ENCODE measurements around the gene SPTLC3.

Gene SPTLC3

GRCh38 chr20:13211956-13212618, 203.3 kb downstream of the SPTLC3 start:
- DNase-seq (ENCODE audit: low spot score) = no peak
- no peak for TF ChIP-seq CTCF (IDR thresholded peaks at IDR 0.05)
- no peak overlapping the region for H3K27ac ChIP-seq
- H3K4me3 ChIP-seq = no peak overlapping the region

GRCh38 chr20:13212750-13213149, 204.0 kb downstream of the SPTLC3 start:
- Histone ChIP-seq H3K27ac (no peak overlapping the region), H3K4me3 (no peak overlapping the region)
- TF ChIP-seq CTCF (IDR thresholded peaks at IDR 0.05) = no peak
- DNase-seq (ENCODE audit: low spot score) = no peak

- no peak for DNase-seq (ENCODE audit: low spot score)
- no peak for TF ChIP-seq CTCF (IDR thresholded peaks at IDR 0.05)
- no peak overlapping the region for H3K4me3 ChIP-seq
- no peak overlapping the region for H3K27ac ChIP-seq
These were observed 204.6 kb downstream of the SPTLC3 start for GRCh38 chr20:13213335-13213734.

- H3K27ac ChIP-seq = no peak overlapping the region
- TF ChIP-seq CTCF (IDR thresholded peaks at IDR 0.05) = no peak
- no peak for DNase-seq (ENCODE audit: low spot score)
- no peak overlapping the region for H3K4me3 ChIP-seq
These were observed 207.8 kb downstream of the SPTLC3 start for GRCh38 chr20:13216533-13216932.
